K562 (cell line): ENCODE results near the gene LRRC14B. TPM values are rescaled to one million over a fixed set of nuclear protein-coding genes. Genes with fewer than 3 reads are reported as not detected.
"Not testable (repeated sequence)": the region's sequence is repeated elsewhere in the genome, so short reads cannot be mapped to it uniquely, and the experiment has no call there.

Source experiments
- ATAC-seq: fragments of 200-7000 bp; cut with Tn5 transposase; 3 replicates; pipeline ENCODE4 v1.9.1; 2020; ENCODE audit warnings: moderate library complexity
- BruUV-seq: library from RNA; stranded (reverse); fragments of 400-500 nt; replicated peaks from 2 replicates; lab custom pipeline; 2021; lab: Mats Ljungman, UMichigan
- CTCF ChIA-PET: fragments of 300-600 bp; formaldehyde crosslinking; extraction: SDS; loops from one replicate; lab custom pipeline; 2021; ENCODE audit warnings: low intra/inter-chr PET ratio; lab: Yijun Ruan, JAX
- POLR2A ChIA-PET: fragments of 300-600, 350-650 bp; sonication (Branson Sonifier 250); formaldehyde crosslinking; extraction: SDS; loops from one replicate; lab custom pipeline; 2021; ENCODE audit warnings: antibody characterized with exemption, inconsistent platforms; lab: Yijun Ruan, JAX
- DNase-seq, 4 experiments: peaks; one replicate each; pipeline versions ENCODE4 v3.0.0 to v3.0.0-alpha.2; 2011 to 2018; ENCODE audit warnings: low spot score in 3 of 4, mixed read lengths in 3 of 4; ENCODE audit errors: extremely low read depth in 1 of 4
- FAIRE-seq: peaks from 2 replicates; lab custom pipeline; 2011; peaks lifted over from hg19 to GRCh38; lab: Jason Lieb, UNC
- H2AFZ ChIP-seq: 2 replicates; pipeline ENCODE4 v1.6.0; 2011; ENCODE audit warnings: low read depth, low read length, control low read depth, inconsistent platforms
- H3K27ac ChIP-seq: fragments of 200-600 bp; 3 replicates; pipeline ENCODE4 v1.8.0; 2011; ENCODE audit warnings: low read depth, mild to moderate bottlenecking, control low read depth, inconsistent platforms, low read length, moderate library complexity, mixed read lengths; ENCODE audit errors: extremely low read depth
- H3K27me3 ChIP-seq, 2 experiments: fragments of 300-600 bp in 1 of 2; 2 replicates in 1 of 2; 3 replicates in 1 of 2; pipeline versions ENCODE4 v1.6.0 to v1.8.0; 2011; ENCODE audit warnings: inconsistent platforms in 2 of 2, low read length in 2 of 2, mild to moderate bottlenecking in 1 of 2, mixed read lengths in 1 of 2, moderate library complexity in 1 of 2; ENCODE audit not compliant: control insufficient read depth in 2 of 2, insufficient read depth in 2 of 2
- H3K36me3 ChIP-seq: fragments of 300-600 bp; 3 replicates; pipeline ENCODE4 v1.8.0; 2011; ENCODE audit warnings: mild to moderate bottlenecking, low read length, inconsistent platforms; ENCODE audit not compliant: control insufficient read depth, insufficient read depth
- H3K4me1 ChIP-seq, 2 experiments: fragments of 200-600 bp in 1 of 2; replicated peaks in 1 of 2; 2 replicates in 1 of 2; 3 replicates in 1 of 2; pipeline versions ENCODE4 v1.5.1 to v1.8.0; 2011; ENCODE audit warnings: inconsistent platforms in 2 of 2, low read length in 2 of 2, mild to moderate bottlenecking in 1 of 2, mixed read lengths in 1 of 2, moderate library complexity in 1 of 2; ENCODE audit not compliant: control insufficient read depth in 2 of 2, insufficient read depth in 2 of 2
- H3K4me2 ChIP-seq: 2 replicates; pipeline ENCODE4 v1.6.1; 2011; ENCODE audit warnings: low read length, control low read depth, inconsistent platforms, mixed read lengths; ENCODE audit not compliant: insufficient read depth
- H3K4me3 ChIP-seq: fragments of 200-600 bp; sonication (generic), shearing (Covaris generic); 2 replicates; pipeline ENCODE4 v1.5.1; 2016; ENCODE audit warnings: control low read depth, inconsistent platforms
- H3K79me2 ChIP-seq: fragments of 200-600 bp; 3 replicates; pipeline ENCODE4 v1.8.0; 2011; ENCODE audit warnings: low read length, inconsistent platforms; ENCODE audit not compliant: control insufficient read depth, insufficient read depth
- H3K9ac ChIP-seq, 2 experiments: 2 replicates each; pipeline versions ENCODE4 v1.6.0 to v1.6.1; 2011; ENCODE audit warnings: low read depth in 2 of 2, low read length in 2 of 2, control low read depth in 1 of 2, inconsistent platforms in 1 of 2, mild to moderate bottlenecking in 1 of 2, mixed read lengths in 1 of 2; ENCODE audit not compliant: insufficient read depth in 1 of 2
- H3K9me1 ChIP-seq: one replicate; pipeline ENCODE4 v1.6.0; 2011; ENCODE audit warnings: inconsistent platforms, mild to moderate bottlenecking, low read length, moderate library complexity; ENCODE audit not compliant: control insufficient read depth, insufficient read depth
- H3K9me3 ChIP-seq: replicated peaks from 2 replicates; pipeline ENCODE4 v1.5.1; 2011; ENCODE audit warnings: low read depth, low read length, inconsistent platforms; ENCODE audit not compliant: control insufficient read depth, insufficient read depth
- H4K20me1 ChIP-seq: replicated peaks from 2 replicates; pipeline ENCODE4 v1.6.1; 2011; ENCODE audit warnings: low read length, inconsistent platforms, mixed read lengths; ENCODE audit not compliant: control insufficient read depth, insufficient read depth
- WGBS: fragments of 100-300 bp; shearing (Covaris generic); methylation state at CpG from one replicate; pipeline ENCODE4 v1.1.6; 2016; ENCODE audit warnings: low coverage, mixed read lengths; ENCODE audit not compliant: insufficient coverage; ENCODE audit errors: missing lambda C conversion rate; 5-methylcytosine and 5-hydroxymethylcytosine counted together
- in situ Hi-C: fragments of 300-500 bp; cut with MboI; formaldehyde crosslinking; loops from 4 replicates; pipeline ENCODE4 v1.15.0; 2018; ENCODE audit warnings: inconsistent platforms, mixed read lengths
- intact Hi-C: fragments of 100-400 bp; cut with micrococcal nuclease; formaldehyde crosslinking; loops from 2 replicates; pipeline ENCODE4 v1.14.2; 2022
- polyA plus RNA-seq, 8 experiments: library from polyadenylated mRNA; depleted of rRNA in 4 of 8; stranded (reverse) in 5 of 8; unstranded in 3 of 8; fragments of >200 nt; fragmentation: Nextera tagmentation in 2 of 8; fragmentation: Illumina TruSeq in 1 of 8; extraction: Ambion mirVana in 2 of 8; extraction: Trizol in 1 of 8; gene quantifications; 2 replicates each; pipeline versions ENCODE4 v1.2.1 to v1.2.3, GENCODE V29; 2011 to 2014; ENCODE audit warnings: inconsistent platforms in 1 of 8, missing spikeins in 1 of 8
- total RNA-seq, 7 experiments: library from RNA; depleted of rRNA in 6 of 7; stranded (reverse); fragments of >200 nt in 6 of 7; fragmentation: Illumina TruSeq in 2 of 7; extraction: Trizol in 2 of 7; gene quantifications; 2 replicates each; pipeline versions ENCODE4 v1.2.1 to v1.2.3, GENCODE V29; 2011 to 2021; ENCODE audit warnings: low replicate concordance in 1 of 7
- TF ChIP-seq, protein P1 (sequence below), 2 experiments: fragments of 450-650 bp in 1 of 2; sonication (generic) in 1 of 2; formaldehyde crosslinking in 1 of 2; IDR thresholded peaks in 1 of 2; conservative IDR thresholded peaks in 1 of 2; 2 replicates each; pipeline versions ENCODE4 v1.6.1 to v1.8.1; 2016 to 2023; ENCODE audit warnings: mild to moderate bottlenecking in 2 of 2, moderate library complexity in 2 of 2, inconsistent platforms in 1 of 2, missing genetic modification reagents in 1 of 2

Gene LRRC14B
- total and polyA plus RNA-seq, 9 of the 15 experiments (the other 6 are each of a cell fraction or from before 2014, with no cell fraction given): not detected

GRCh38 chr5:241045-241669 lies 49.9 kb downstream of the LRRC14B start:
- H3K27ac ChIP-seq, H2AFZ ChIP-seq, H3K9me1 ChIP-seq, H3K4me2 ChIP-seq, H3K9ac ChIP-seq, H3K4me1 ChIP-seq, CTCF ChIA-PET, POLR2A ChIA-PET, in situ Hi-C loops, H3K27me3 ChIP-seq, H4K20me1 ChIP-seq, FAIRE-seq, BruUV-seq, H3K4me3 ChIP-seq, H3K79me2 ChIP-seq, H3K9me3 ChIP-seq, ATAC-seq, intact Hi-C loops: not testable (repeated sequence)
- TF ChIP-seq, protein P1, sequence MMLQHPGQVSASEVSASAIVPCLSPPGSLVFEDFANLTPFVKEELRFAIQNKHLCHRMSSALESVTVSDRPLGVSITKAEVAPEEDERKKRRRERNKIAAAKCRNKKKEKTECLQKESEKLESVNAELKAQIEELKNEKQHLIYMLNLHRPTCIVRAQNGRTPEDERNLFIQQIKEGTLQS (IDR thresholded peaks at IDR 0.05): 0 out of 2 replicates have a peak, but pooled peaks have one; percentile 10
- TF ChIP-seq, protein P1 (CRISPR knock-in tag; conservative IDR thresholded peaks at IDR 0.05): not testable (repeated sequence)
- H3K36me3 ChIP-seq: peaks cover 79% of the 10 kb centered on the region
- peak in 1 of 4 experiments; percentile 17 for DNase-seq
- WGBS: 91% methylated on average over 10 of the region's 13 CpGs

GRCh38 chr5:243683-244367 lies 52.5 kb downstream of the LRRC14B start:
- H3K9me1 ChIP-seq, H3K4me1 ChIP-seq, FAIRE-seq, H4K20me1 ChIP-seq, H3K27me3 ChIP-seq, H3K27ac ChIP-seq, H3K9me3 ChIP-seq, H3K4me3 ChIP-seq, ATAC-seq, BruUV-seq, intact Hi-C loops, H3K9ac ChIP-seq, H3K79me2 ChIP-seq, DNase-seq, in situ Hi-C loops, H2AFZ ChIP-seq, POLR2A ChIA-PET, H3K4me2 ChIP-seq, CTCF ChIA-PET: not testable (repeated sequence)
- peaks cover 84% of the 10 kb centered on the region for H3K36me3 ChIP-seq
- WGBS: 92% methylated on average over 12 of the region's 12 CpGs

GRCh38 chr5:245717-246116 lies 54.4 kb downstream of the LRRC14B start:
- H3K79me2 ChIP-seq, POLR2A ChIA-PET: not testable (repeated sequence)

More at GRCh38 chr5:245717-246116, 54.4 kb downstream of the LRRC14B start:
- CTCF ChIA-PET, H3K27ac ChIP-seq, FAIRE-seq, H3K4me1 ChIP-seq, in situ Hi-C loops, DNase-seq, H4K20me1 ChIP-seq, BruUV-seq, H3K4me3 ChIP-seq, H3K9me3 ChIP-seq, H3K4me2 ChIP-seq, H3K9me1 ChIP-seq, ATAC-seq, H3K27me3 ChIP-seq, H3K9ac ChIP-seq, intact Hi-C loops, H2AFZ ChIP-seq: not testable (repeated sequence)
- peaks cover 86% of the 10 kb centered on the region for H3K36me3 ChIP-seq
- WGBS: 94% methylated on average over 5 of the region's 5 CpGs
